HG02973 (cell line): ENCODE data around the gene CAPZA1.

Experiments used
- ATAC-seq: cut with Tn5 transposase; IDR thresholded peaks from one replicate; pipeline ENCODE4 v1.9.1; 2021; ENCODE audit warnings: moderate library complexity; ENCODE audit not compliant: unreplicated experiment

Gene CAPZA1

DNA sequence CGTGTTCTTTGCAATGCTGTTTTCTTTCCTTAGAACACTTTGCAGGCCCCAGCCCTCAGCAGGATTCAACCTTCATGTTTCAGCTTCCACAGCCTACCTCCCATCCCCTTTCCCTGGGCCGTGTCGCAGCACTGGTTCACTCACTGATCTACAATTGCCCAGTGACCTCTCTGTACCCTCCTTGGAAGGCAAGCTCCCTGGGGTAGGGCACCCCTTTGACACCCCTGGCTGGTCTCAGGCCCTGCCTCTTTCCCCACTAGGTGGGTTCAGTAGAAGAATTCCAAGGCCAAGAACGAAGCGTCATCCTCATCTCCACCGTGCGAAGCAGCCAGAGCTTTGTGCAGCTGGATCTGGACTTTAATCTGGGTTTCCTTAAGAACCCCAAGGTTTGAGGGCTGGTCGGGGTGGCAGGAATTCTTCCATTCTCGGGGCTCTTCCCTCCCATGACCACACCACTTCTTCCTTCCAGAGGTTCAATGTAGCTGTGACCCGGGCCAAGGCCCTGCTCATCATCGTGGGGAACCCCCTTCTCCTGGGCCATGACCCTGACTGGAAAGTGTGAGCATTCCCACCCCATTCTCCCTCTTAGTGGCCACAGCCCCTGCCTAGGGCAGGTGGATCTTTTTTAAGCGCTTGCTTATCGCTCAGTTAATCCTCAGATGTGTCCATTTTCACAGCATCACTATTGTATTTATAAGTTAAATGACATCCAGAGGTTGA is 80.0 kb downstream of the CAPZA1 start:
- ATAC-seq, result no peak

GRCh38 chr1:112700290-112701226 is 80.9 kb downstream of the CAPZA1 start:
- peak; percentile 37 for ATAC-seq

GRCh38 chr1:112701227-112702066 is 81.8 kb downstream of the CAPZA1 start:
- no peak for ATAC-seq

GRCh38 chr1:112702067-112702395 is 82.4 kb downstream of the CAPZA1 start:
- no peak for ATAC-seq

DNA sequence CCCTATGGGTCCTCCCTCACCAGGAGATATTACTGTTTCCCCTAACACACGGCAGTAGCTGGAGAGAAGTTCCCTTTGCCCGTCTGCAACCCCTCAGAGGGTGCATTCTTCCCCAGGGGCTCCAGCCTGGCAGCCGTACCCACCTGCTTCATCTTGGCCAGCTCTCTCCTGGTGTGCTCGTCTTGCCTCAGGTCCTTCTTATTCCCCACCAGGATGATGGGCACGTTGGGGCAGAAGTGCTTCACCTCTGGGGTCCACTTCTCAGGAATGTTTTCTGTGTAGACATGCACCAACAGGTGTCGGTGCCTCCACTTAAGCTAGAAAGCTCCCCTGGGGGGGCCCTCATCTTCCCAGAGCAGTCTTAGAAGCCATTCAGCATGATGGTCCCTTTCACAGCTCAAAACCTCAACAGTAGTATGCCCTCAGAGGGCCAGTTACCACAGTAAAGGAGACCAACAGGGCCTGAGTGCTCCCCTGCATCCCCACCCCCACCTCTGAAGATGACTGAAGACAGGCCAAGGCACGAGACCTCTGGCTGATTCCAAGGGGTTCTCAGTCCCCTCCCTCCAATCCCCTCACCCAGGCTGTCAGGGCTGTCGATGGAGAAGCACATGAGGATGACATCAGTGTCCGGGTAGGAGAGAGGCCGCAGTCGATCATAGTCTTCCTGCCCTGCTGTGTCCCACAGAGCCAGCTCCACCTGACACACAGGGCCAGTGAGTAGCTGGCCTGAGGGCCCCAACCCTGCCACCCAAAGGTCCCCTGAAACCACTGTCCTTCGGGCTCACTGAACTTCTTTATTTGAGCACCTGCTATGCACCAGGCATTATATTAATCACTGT is 83.0 kb downstream of the CAPZA1 start:
- no peak for ATAC-seq

GRCh38 chr1:112703706-112704105 is 84.1 kb downstream of the CAPZA1 start:
- ATAC-seq, result no peak

DNA sequence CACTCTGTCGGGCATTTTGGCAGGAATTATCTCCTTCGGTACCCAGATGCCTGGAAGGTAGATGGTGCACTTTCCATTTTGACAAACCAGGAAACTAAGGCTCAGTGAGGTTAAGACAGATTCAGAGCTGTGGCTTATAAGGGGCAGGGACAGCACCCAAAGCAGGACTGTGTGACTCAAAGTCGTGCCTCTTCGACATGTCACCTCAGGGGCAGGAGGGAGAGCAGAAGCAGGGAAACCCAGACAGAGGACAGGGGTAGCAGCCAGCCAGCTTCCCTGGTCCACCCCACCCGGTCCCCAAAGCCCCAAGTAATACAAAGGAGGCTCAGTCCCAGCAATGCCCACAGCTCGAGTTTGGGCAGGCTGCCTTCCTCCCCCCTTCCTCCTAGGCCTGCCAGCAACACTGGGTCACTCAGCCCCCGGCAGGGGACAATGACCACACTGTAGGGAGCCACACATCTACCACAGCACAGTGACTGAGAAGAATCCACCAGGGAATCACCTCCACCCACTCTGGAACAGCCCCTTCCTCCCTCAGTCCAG is 84.8 kb downstream of the CAPZA1 start:
- no peak for ATAC-seq

GRCh38 chr1:112704934-112705627 is 85.4 kb downstream of the CAPZA1 start:
- peak; percentile 46 for ATAC-seq

- ATAC-seq, result peak; percentile 51
Observed at GRCh38 chr1:112706505-112707220, 87.0 kb downstream of the CAPZA1 start, which contains the start of gene RHOC. Gene RHOC, minus strand, starts transcription at chr1:112707127. Its CDS starts 3,328 bp downstream, at chr1:112703799.

GRCh38 chr1:112707221-112708001 is 87.8 kb downstream of the CAPZA1 start:
- peak; percentile 48 for ATAC-seq

DNA sequence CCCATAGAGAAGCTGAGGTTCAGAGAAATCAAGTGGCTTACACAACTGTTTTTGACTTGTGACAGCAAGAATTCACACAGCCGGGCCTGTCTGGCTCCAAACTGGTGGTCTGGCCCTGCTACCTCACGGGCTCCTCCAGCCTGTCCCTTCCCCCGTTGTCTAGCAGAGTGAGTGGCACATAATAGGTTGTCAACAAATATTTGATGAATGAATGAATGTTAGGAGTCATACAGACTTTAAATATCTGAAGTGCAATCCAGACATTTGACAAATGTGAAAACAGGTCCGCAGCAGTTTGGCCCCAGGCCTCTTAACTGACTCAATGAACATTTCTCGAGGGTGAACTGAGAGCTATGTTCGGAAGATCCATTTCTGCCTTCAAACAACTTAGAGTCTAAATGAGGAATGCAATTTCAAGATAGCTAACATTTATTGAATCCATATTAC is 88.4 kb downstream of the CAPZA1 start:
- no peak for ATAC-seq

GRCh38 chr1:112708489-112708888 is 88.9 kb downstream of the CAPZA1 start:
- no peak for ATAC-seq

GRCh38 chr1:112710159-112710558 is 90.5 kb downstream of the CAPZA1 start:
- no peak for ATAC-seq

- ATAC-seq, result no peak
Observed at GRCh38 chr1:112710586-112710985, 91.0 kb downstream of the CAPZA1 start.

DNA sequence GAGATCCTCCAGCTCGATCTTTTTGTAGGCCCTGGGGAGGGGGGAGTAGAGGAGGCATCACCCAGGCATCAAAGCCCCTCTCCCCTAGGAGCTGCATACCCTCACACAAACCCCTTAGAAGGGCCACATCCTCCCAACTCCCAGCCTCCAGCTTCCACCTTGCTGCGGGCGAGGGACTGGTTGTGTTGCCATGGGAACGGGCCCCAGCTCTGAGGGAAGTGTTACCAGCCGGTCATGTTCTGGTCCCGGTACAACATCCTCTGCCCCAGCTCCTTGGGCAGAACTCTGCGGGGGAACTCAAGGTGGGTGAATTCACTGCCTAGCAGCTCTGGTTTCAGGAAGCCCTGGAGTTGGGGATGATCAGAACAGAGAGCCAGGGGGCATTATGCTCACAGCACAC is 91.4 kb downstream of the CAPZA1 start:
- no peak for ATAC-seq

DNA sequence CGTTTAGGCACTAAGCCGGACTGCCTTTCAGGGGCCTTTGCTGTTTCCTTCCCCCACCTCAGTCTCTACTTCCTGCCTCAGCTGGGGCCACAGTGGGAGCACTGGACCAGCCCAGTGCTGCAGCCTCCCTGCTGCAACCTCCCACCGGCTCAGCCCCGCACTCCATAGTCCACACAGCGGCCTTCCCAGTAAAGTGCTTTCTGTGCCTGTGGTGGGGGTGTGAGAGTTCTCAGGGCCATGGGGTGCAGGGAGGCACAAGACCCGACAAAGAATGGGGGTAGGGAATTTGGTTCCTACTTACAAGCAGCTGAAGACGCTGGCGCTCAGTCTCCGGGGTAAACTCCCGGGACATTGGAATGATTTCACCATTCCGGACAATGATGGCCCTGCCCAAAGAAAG is 92.0 kb downstream of the CAPZA1 start:
- ATAC-seq, result no peak

- ATAC-seq, result no peak
Observed at GRCh38 chr1:112712191-112712590, 92.6 kb downstream of the CAPZA1 start.

GRCh38 chr1:112712701-112713128 is 93.1 kb downstream of the CAPZA1 start:
- ATAC-seq, result no peak
